Measurements from ENCODE around the gene ZFAND6.

GRCh38 chr15:80154336-80154735 is 94.9 kb downstream of the ZFAND6 start:
- no peak for TF ChIP-seq CTCF (IDR thresholded peaks at IDR 0.05; ENCODE audit: low read length)
- no peak for TF ChIP-seq EZH2 (IDR thresholded peaks at IDR 0.05; ENCODE audit: borderline replicate concordance, low read length)

Measured in OCI-LY1 (cell line).